ENCODE data around the gene R3HDML. TPM values are rescaled to one million over a fixed set of nuclear protein-coding genes. Genes with fewer than 3 reads are reported as not detected.

R3HDML gene
- total RNA-seq, 2 donors from 2014 or later = not detected

GRCh38 chr20:44384423-44385027, 47.7 kb downstream of the R3HDML start:
- peak overlapping the region; percentile 24 for H3K27ac Mint-ChIP-seq
- no peak overlapping the region for H3K4me3 ChIP-seq (ENCODE audit: low read length)
- 23 to 31% methylated on average over 9 of the region's 9 CpGs for WGBS, 2 experiments (ENCODE audit: insufficient coverage in 1 of 2, insufficient read length in 1 of 2)
- H3K27me3 ChIP-seq (ENCODE audit: control insufficient read depth, insufficient read depth, low read length, poor library complexity, severe bottlenecking) = no peaks in the 10 kb centered on the region
- H3K36me3 ChIP-seq (ENCODE audit: control insufficient read depth, insufficient read depth, low read length) = peaks cover 3% of the 10 kb centered on the region
- H3K4me3 Mint-ChIP-seq = no peak overlapping the region
- H3K36me3 Mint-ChIP-seq (ENCODE audit: low read depth) = peaks cover 2% of the 10 kb centered on the region
- peak; percentile 95 for TF ChIP-seq CTCF (conservative IDR thresholded peaks at IDR 0.05)
- H3K9me3 ChIP-seq (ENCODE audit: control insufficient read depth, low read length) = no peaks in the 10 kb centered on the region
- peaks cover 7% of the 10 kb centered on the region for H3K4me1 Mint-ChIP-seq
- peak; percentile 94 for DNase-seq
- peaks cover 4% of the 10 kb centered on the region for H3K27me3 Mint-ChIP-seq (ENCODE audit: insufficient read depth)
- no peak overlapping the region for H3K9ac ChIP-seq (ENCODE audit: extremely low read depth, low read length, poor library complexity, severe bottlenecking)
- H3K4me1 ChIP-seq (ENCODE audit: control insufficient read depth, insufficient read depth, low read length) = no peaks in the 10 kb centered on the region
- H3K9me3 Mint-ChIP-seq = no peaks in the 10 kb centered on the region
- no peak overlapping the region for H3K27ac ChIP-seq (ENCODE audit: low read depth, low read length)

GRCh38 chr20:44388466-44389023, 51.7 kb downstream of the R3HDML start:
- Histone ChIP-seq H3K9ac (ENCODE audit: extremely low read depth, low read length, poor library complexity, severe bottlenecking) (no peak overlapping the region), H3K4me1 (ENCODE audit: control insufficient read depth, insufficient read depth, low read length) (no peaks in the 10 kb centered on the region), H3K9me3 (ENCODE audit: control insufficient read depth, low read length) (no peaks in the 10 kb centered on the region), H3K27me3 (ENCODE audit: control insufficient read depth, insufficient read depth, low read length, poor library complexity, severe bottlenecking) (no peaks in the 10 kb centered on the region), H3K27ac (ENCODE audit: low read depth, low read length) (no peak overlapping the region), H3K36me3 (ENCODE audit: control insufficient read depth, insufficient read depth, low read length) (peaks cover 8% of the 10 kb centered on the region), H3K4me3 (ENCODE audit: low read length) (no peak overlapping the region)
- TF ChIP-seq CTCF (conservative IDR thresholded peaks at IDR 0.05) = peak; percentile 90
- WGBS, 2 experiments (ENCODE audit: insufficient coverage in 1 of 2, insufficient read length in 1 of 2) = 18 to 22% methylated on average over 11 to 29 of the region's 29 CpGs
- Mint-ChIP-seq H3K9me3 (no peaks in the 10 kb centered on the region), H3K27ac (no peak overlapping the region), H3K36me3 (ENCODE audit: low read depth) (peaks cover 3% of the 10 kb centered on the region), H3K4me1 (peaks cover 14% of the 10 kb centered on the region), H3K27me3 (ENCODE audit: insufficient read depth) (peaks cover 13% of the 10 kb centered on the region), H3K4me3 (no peak overlapping the region)
- peak; percentile 98 for DNase-seq

GRCh38 chr20:44389871-44390270, 53.0 kb downstream of the R3HDML start:
- Mint-ChIP-seq H3K27ac (no peak overlapping the region), H3K4me3 (no peak overlapping the region), H3K9me3 (no peaks in the 10 kb centered on the region), H3K36me3 (ENCODE audit: low read depth) (peaks cover 3% of the 10 kb centered on the region), H3K27me3 (ENCODE audit: insufficient read depth) (peaks cover 13% of the 10 kb centered on the region), H3K4me1 (peaks cover 22% of the 10 kb centered on the region)
- Histone ChIP-seq H3K4me3 (ENCODE audit: low read length) (no peak overlapping the region), H3K4me1 (ENCODE audit: control insufficient read depth, insufficient read depth, low read length) (peaks cover 2% of the 10 kb centered on the region), H3K36me3 (ENCODE audit: control insufficient read depth, insufficient read depth, low read length) (peaks cover 8% of the 10 kb centered on the region), H3K9me3 (ENCODE audit: control insufficient read depth, low read length) (no peaks in the 10 kb centered on the region), H3K9ac (ENCODE audit: extremely low read depth, low read length, poor library complexity, severe bottlenecking) (no peak overlapping the region), H3K27ac (ENCODE audit: low read depth, low read length) (no peak overlapping the region), H3K27me3 (ENCODE audit: control insufficient read depth, insufficient read depth, low read length, poor library complexity, severe bottlenecking) (no peaks in the 10 kb centered on the region)
- no peak for TF ChIP-seq CTCF (conservative IDR thresholded peaks at IDR 0.05)
- WGBS, 2 experiments (ENCODE audit: insufficient coverage in 1 of 2, insufficient read length in 1 of 2) = 86 to 89% methylated on average over 6 of the region's 6 CpGs
- DNase-seq = no peak

All from endodermal cell (in vitro differentiated cells).